Tibial nerve (tissue), 4 donors: Measurements from ENCODE around the gene RPS19BP1. TPM values are rescaled to one million over a fixed set of nuclear protein-coding genes. Genes with fewer than 3 reads are reported as not detected.

Experiments used
- DNase-seq, 2 donors: peaks; one replicate each; pipeline ENCODE4 v3.0.0-alpha.2; 2019; ENCODE audit warnings: low spot score in 2 of 2
- H3K27ac ChIP-seq, 4 donors: fragments of 200-600 bp; sonication (generic) in 3 of 4; one replicate each; pipeline ENCODE4 v1.5.1; 2017 to 2019; ENCODE audit warnings: mild to moderate bottlenecking in 1 of 4
- H3K27me3 ChIP-seq, 2 donors: fragments of 200-600 bp; sonication (generic) in 1 of 2; one replicate each; pipeline versions ENCODE4 v1.5.1 to v1.6.0; 2017 to 2019
- H3K36me3 ChIP-seq, 3 donors: fragments of 200-600 bp; sonication (generic); one replicate each; pipeline ENCODE4 v1.5.1; 2018 to 2019
- H3K4me1 ChIP-seq, 4 donors: fragments of 200-600 bp; sonication (generic) in 3 of 4; one replicate each; pipeline ENCODE4 v1.5.1; 2017 to 2019
- H3K4me3 ChIP-seq, 4 donors: fragments of 200-600 bp; sonication (generic) in 3 of 4; one replicate each; pipeline ENCODE4 v1.5.1; 2017 to 2019; ENCODE audit warnings: mild to moderate bottlenecking in 1 of 4, moderate library complexity in 1 of 4
- H3K9me3 ChIP-seq, 4 donors: fragments of 200-600 bp; sonication (generic) in 3 of 4; one replicate each; pipeline ENCODE4 v1.5.1; 2017 to 2019
- EP300 ChIP-seq, 2 donors: sonication (generic); formaldehyde crosslinking; IDR thresholded peaks; one replicate each; pipeline ENCODE4 v1.6.1; 2017; ENCODE audit warnings: antibody characterized with exemption in 2 of 2, mild to moderate bottlenecking in 1 of 2
- POLR2A ChIP-seq, 2 donors: fragments of 450-650 bp; IDR thresholded peaks; one replicate each; pipeline ENCODE4 v1.6.1; 2017; ENCODE audit warnings: antibody characterized with exemption in 2 of 2, mild to moderate bottlenecking in 2 of 2, moderate library complexity in 2 of 2
- WGBS, 2 donors: methylation state at CpG; one replicate each; pipeline ENCODE4 v1.1.5; 2018; 5-methylcytosine and 5-hydroxymethylcytosine counted together
- total RNA-seq, 4 donors: library from RNA; depleted of rRNA; stranded (reverse); fragments of >200 nt; gene quantifications; one replicate each; pipeline ENCODE4 v1.1.0, GENCODE V29; 2016
- TF ChIP-seq, protein P1 (sequence below), 5 experiments: fragments of 200-600 bp in 3 of 5; fragments of 450-650 bp in 2 of 5; sonication (generic) in 3 of 5; IDR thresholded peaks; one replicate each; pipeline ENCODE4 v1.5.1; 2016 to 2019; ENCODE audit warnings: antibody characterized with exemption in 5 of 5, mild to moderate bottlenecking in 3 of 5, moderate library complexity in 2 of 5

Gene RPS19BP1
- total RNA-seq, 4 donors from 2014 or later, result 178 to 206 (median 197) TPM

DNA sequence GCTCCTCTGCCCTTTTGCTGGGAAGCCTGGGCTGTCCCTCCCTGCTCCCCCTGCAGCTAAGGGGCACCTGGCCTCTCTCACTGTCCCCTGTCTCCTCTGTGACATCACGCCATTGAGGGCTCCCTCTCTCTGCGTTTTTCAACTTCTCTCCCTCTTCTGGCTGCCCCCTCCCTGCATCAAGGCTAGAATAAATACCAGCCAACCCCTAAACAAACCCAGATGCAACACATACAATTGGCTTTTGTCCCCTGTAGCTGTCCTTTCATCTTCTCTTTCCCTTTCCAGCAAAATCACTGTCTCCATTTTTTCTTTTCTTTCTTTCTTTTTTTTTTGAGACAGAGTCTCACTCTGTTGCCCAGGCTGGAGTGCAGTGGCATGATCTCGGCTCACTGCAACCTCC, 33.7 kb downstream of the RPS19BP1 start:
- H3K4me3 ChIP-seq, result no peak overlapping the region
- no peaks in the 10 kb centered on the region for H3K27me3 ChIP-seq
- peaks cover 0 to 70% (median 25%) of the 10 kb centered on the region in 4 donors for H3K4me1 ChIP-seq
- no peaks in the 10 kb centered on the region for H3K9me3 ChIP-seq
- no peaks in the 10 kb centered on the region for H3K36me3 ChIP-seq
- DNase-seq, result no peak
- TF ChIP-seq, protein P1, sequence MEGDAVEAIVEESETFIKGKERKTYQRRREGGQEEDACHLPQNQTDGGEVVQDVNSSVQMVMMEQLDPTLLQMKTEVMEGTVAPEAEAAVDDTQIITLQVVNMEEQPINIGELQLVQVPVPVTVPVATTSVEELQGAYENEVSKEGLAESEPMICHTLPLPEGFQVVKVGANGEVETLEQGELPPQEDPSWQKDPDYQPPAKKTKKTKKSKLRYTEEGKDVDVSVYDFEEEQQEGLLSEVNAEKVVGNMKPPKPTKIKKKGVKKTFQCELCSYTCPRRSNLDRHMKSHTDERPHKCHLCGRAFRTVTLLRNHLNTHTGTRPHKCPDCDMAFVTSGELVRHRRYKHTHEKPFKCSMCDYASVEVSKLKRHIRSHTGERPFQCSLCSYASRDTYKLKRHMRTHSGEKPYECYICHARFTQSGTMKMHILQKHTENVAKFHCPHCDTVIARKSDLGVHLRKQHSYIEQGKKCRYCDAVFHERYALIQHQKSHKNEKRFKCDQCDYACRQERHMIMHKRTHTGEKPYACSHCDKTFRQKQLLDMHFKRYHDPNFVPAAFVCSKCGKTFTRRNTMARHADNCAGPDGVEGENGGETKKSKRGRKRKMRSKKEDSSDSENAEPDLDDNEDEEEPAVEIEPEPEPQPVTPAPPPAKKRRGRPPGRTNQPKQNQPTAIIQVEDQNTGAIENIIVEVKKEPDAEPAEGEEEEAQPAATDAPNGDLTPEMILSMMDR (IDR thresholded peaks at IDR 0.05), result no peak
- TF ChIP-seq POLR2A (IDR thresholded peaks at IDR 0.05), result no peak
- no peak for TF ChIP-seq EP300 (IDR thresholded peaks at IDR 0.05)
- peak overlapping the region in 2 of 4 donors; percentile 32 to 95 for H3K27ac ChIP-seq
- WGBS, 2 donors, result 33 to 38% methylated on average over 3 of the region's 3 CpGs

DNA sequence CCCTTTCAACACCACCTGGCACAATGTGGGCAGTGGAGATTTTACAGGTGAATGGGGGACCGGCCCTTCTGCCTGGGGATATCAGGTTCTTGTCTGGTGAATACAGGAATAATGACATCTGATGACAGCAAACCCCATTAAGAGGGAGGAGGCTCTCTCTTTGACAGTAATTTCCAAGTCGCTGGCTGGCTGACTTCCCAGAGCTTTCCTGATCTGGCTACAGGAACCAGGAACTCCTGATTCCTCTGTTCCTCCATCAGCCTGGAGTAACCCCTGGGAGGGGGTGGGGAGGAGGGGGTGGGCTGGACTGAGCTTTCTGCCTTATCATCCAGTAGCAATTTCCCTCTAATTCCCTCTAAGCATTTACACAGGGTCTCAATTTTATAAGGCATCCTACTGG, 34.2 kb downstream of the RPS19BP1 start:
- Histone ChIP-seq H3K4me3 (no peak overlapping the region), H3K9me3 (no peaks in the 10 kb centered on the region), H3K36me3 (no peaks in the 10 kb centered on the region), H3K27me3 (no peaks in the 10 kb centered on the region), H3K4me1 (peaks cover 0 to 70% (median 20%) of the 10 kb centered on the region in 4 donors), H3K27ac (peak overlapping the region in 2 of 4 donors; percentile 32 to 95)
- DNase-seq, result no peak
- WGBS, 2 donors, result 39 to 50% methylated on average over 2 of the region's 2 CpGs
- TF ChIP-seq, protein P1 (IDR thresholded peaks at IDR 0.05), result no peak
- no peak for TF ChIP-seq POLR2A (IDR thresholded peaks at IDR 0.05)
- TF ChIP-seq EP300 (IDR thresholded peaks at IDR 0.05), result no peak

DNA sequence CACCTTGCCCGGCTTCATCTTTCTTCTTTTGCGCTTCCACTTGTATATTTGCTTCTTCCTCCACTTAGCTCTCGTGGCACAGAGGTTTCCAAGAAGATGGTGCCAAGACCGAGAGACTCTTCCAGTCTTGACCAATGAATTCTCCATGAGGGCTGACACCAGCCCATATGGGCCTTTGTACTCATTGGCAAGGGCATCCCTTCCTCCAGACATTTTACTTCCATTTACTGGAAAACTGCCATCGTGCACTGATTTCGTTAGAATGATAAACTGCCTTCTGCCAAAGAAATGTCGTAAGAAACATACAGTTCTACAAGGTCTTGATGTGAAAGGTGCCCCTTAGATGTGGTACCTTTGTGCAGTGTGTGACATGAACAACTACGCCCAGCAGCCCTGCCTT, 35.1 kb downstream of the RPS19BP1 start:
- 86 to 93% methylated on average over 8 of the region's 8 CpGs for WGBS, 2 donors
- H3K27ac ChIP-seq, result peak overlapping the region in 1 of 4 donors; percentile 78
- no peak for TF ChIP-seq POLR2A (IDR thresholded peaks at IDR 0.05)
- TF ChIP-seq, protein P1 (IDR thresholded peaks at IDR 0.05), result no peak
- no peak for TF ChIP-seq EP300 (IDR thresholded peaks at IDR 0.05)

DNA sequence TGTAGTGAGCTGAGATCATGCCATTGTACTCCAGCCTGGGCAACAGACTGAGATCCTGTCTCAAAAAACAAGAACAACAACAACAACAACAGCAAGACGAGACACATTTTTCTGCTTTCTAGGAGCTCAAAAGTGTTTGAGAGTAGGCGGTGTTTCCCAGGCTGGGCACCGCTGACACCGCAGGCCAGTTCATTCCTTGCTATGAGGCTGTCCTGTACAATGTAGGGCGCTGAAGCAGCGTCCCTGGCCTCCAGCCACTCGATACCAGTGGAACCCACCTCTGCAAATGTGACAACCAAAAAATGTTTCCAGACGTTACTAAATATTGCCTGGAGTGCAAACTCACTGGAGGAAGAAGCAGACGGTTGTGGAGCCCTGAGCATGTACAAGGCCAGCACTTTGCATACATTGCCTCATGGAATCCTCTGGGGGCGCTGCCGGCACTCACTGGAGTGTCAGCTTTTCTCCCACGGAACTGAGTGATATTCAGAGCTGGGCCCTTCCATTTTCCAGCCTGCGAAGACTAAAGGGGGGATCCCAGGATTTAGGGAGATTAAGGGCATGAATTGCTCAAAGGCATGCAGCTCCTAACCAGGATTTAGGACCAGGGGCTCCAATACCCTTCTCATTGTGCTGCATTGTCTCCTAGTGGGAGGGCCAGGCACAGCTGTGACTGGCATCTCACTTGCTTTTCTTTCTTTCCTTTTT, 36.3 kb downstream of the RPS19BP1 start:
- Histone ChIP-seq H3K4me1 (peaks cover 0 to 60% (median 8%) of the 10 kb centered on the region in 4 donors), H3K9me3 (no peaks in the 10 kb centered on the region), H3K36me3 (peaks cover 0 to 11% (median 0%) of the 10 kb centered on the region in 3 donors), H3K27ac (peak overlapping the region in 3 of 4 donors; percentile 8 to 78 (median 48)), H3K4me3 (no peak overlapping the region), H3K27me3 (no peaks in the 10 kb centered on the region)
- peak; percentile 37 to 44 for DNase-seq
- TF ChIP-seq EP300 (IDR thresholded peaks at IDR 0.05), result peak in 1 of 2 donors; percentile 12
- TF ChIP-seq, protein P1 (IDR thresholded peaks at IDR 0.05), result peak; percentile 70 to 81 (median 72)
- TF ChIP-seq POLR2A (IDR thresholded peaks at IDR 0.05), result no peak
- WGBS, 2 donors, result 35 to 40% methylated on average over 13 of the region's 13 CpGs

More for the DNA sequence above, 35.1 kb downstream of the RPS19BP1 start:
- DNase-seq, result no peak
- peaks cover 0 to 64% (median 15%) of the 10 kb centered on the region in 4 donors for H3K4me1 ChIP-seq
- no peaks in the 10 kb centered on the region for H3K36me3 ChIP-seq
- H3K4me3 ChIP-seq, result no peak overlapping the region
- no peaks in the 10 kb centered on the region for H3K9me3 ChIP-seq
- H3K27me3 ChIP-seq, result no peaks in the 10 kb centered on the region

DNA sequence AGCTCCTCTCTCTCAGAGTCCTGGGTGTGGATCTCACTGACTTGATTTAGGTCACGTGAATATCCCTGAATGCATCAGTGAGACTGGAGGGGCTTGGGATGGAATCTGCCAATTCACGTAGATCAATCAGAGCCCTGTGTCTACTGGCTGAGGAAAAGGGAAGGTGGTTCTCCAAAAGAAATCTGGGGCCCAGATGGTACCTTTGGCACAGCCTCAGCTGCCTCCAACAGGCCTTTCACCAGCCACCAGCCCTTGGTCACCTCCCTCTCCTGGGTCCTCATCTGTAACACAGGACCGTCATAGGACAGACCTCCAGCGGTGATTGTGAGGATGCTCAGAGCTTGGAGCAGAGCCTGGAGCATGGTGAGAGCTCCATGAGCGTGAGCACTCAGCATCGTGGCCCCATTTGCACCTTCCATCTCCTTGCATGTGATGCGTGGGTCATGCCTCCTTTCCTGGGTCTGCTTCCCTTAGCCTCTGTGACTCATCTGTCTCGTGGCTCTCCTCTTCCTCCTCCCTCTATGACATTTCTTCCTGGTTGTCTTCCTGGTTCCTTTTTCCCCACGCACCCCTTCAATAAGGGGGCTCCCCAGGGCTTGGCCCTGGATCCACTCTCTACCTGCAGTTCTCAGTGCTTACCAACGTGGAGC, 38.0 kb downstream of the RPS19BP1 start:
- no peak overlapping the region for H3K4me3 ChIP-seq
- DNase-seq, result no peak
- H3K36me3 ChIP-seq, result peaks cover 0 to 20% (median 0%) of the 10 kb centered on the region in 3 donors
- no peak for TF ChIP-seq POLR2A (IDR thresholded peaks at IDR 0.05)
- WGBS, 2 donors, result 79 to 81% methylated on average over 10 of the region's 10 CpGs
- H3K4me1 ChIP-seq, result peaks cover 0 to 63% (median 6%) of the 10 kb centered on the region in 4 donors
- peak overlapping the region in 2 of 4 donors; percentile 8 to 78 for H3K27ac ChIP-seq
- H3K27me3 ChIP-seq, result no peaks in the 10 kb centered on the region
- H3K9me3 ChIP-seq, result no peaks in the 10 kb centered on the region
